ENCODE data around the gene MISP3. TPM values are rescaled to one million over a fixed set of nuclear protein-coding genes. Genes with fewer than 3 reads are reported as not detected.
A peak's percentile ranks its signal among the peaks of the same experiment; 100 is the strongest.

The MISP3 gene
- total RNA-seq, 1 experiment from 2014 or later = 0.54 TPM

DNA sequence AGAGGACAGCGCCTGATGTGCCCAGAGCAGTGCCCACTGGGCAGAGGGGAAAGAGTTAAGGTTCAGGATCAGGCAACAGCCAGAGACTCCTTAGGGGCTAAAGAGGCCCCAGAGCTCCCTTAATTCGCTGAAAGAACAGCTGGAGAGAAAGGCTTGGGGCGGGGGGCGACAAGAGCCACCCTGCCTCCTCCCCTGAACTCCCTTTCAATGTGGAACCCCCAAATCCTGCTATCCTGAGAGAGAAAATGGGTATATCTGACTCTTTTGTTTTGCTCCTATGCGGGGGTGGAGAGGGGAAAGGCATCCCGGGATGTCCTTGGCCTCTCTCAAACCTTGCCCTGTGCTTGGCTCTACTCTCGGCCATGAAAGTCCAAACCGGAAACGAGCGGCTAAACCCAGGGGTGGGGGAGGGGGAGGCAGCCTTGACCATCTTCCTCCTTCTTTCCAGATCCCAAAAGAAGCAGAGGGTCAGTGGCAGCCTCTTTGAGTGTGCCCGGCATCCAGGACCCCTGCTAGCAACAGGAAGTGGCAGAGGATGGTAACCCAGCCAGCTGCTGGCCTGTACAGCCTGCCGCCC, 40.3 kb downstream of the MISP3 start:
- peaks cover 9% of the 10 kb centered on the region for H3K36me3 Mint-ChIP-seq (ENCODE audit: insufficient read depth, unreplicated experiment)
- H3K4me1 Mint-ChIP-seq (ENCODE audit: insufficient read depth, unreplicated experiment) = peaks cover 7% of the 10 kb centered on the region
- ChIA-PET CTCF (interaction anchor here (1.0 to 1.4 kb wide), 3 partner anchors 11 to 81 kb away, joined by 3 to 6 read pairs (median 3); partner anchors contain the start of gene IL27RA), POLR2A (interaction anchor here (0.6 kb wide), 1 partner anchor 109 kb away, joined by 3 read pairs; no protein-coding TSS in a partner anchor)
- no TSS peak for BruUV-seq (replicated peaks)
- H3K27ac Mint-ChIP-seq (ENCODE audit: low read depth, unreplicated experiment) = no peak overlapping the region
- TF ChIP-seq, protein P1, sequence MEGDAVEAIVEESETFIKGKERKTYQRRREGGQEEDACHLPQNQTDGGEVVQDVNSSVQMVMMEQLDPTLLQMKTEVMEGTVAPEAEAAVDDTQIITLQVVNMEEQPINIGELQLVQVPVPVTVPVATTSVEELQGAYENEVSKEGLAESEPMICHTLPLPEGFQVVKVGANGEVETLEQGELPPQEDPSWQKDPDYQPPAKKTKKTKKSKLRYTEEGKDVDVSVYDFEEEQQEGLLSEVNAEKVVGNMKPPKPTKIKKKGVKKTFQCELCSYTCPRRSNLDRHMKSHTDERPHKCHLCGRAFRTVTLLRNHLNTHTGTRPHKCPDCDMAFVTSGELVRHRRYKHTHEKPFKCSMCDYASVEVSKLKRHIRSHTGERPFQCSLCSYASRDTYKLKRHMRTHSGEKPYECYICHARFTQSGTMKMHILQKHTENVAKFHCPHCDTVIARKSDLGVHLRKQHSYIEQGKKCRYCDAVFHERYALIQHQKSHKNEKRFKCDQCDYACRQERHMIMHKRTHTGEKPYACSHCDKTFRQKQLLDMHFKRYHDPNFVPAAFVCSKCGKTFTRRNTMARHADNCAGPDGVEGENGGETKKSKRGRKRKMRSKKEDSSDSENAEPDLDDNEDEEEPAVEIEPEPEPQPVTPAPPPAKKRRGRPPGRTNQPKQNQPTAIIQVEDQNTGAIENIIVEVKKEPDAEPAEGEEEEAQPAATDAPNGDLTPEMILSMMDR (IDR thresholded peaks at IDR 0.05; ENCODE audit: unreplicated experiment) = no peak
- no peaks in the 10 kb centered on the region for H3K27me3 Mint-ChIP-seq (ENCODE audit: insufficient read depth, unreplicated experiment)
- H3K9me3 Mint-ChIP-seq (ENCODE audit: unreplicated experiment) = no peaks in the 10 kb centered on the region
- no peak overlapping the region for H3K4me3 Mint-ChIP-seq (ENCODE audit: unreplicated experiment)
- DNase-seq (ENCODE audit: unreplicated experiment) = no peak
- intact Hi-C loops (cut with micrococcal nuclease) = no loop called here

DNA sequence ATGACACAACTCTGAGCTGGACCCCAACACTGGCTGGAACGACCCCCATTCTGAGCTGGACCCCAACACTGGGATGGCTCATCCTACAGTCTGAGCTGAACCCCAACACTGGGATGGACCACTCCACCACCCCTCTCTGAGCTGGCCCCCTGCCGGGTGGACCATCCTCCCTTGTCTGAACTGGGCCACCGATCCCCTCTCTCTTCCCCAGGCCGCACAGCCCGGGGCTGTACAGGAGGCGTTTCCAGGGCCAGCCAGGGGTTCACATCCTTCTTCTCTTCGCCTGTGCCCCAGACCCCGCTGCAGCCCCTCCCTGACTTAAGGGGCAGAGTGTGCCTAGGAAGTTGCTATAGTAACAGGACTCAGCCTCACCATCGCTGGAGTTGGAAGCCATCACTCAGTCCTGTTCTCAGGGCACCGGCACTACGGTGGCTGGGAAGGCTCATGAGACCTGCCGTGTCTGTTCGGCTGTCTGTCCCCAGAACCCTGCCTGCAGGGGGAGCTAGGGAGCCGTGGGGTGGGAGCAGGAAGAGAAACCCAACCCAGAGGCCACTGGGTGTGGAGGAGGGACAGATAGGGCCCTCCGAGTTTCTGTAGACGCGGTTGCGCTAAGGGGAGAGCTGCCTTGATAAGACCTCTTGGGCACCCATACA, 41.3 kb downstream of the MISP3 start:
- intact Hi-C loops (cut with micrococcal nuclease) = no loop called here
- TF ChIP-seq, protein P1 (IDR thresholded peaks at IDR 0.05; ENCODE audit: unreplicated experiment) = peak; percentile 35
- CTCF ChIA-PET = interaction anchor here (0.9 to 1.4 kb wide), 5 partner anchors 12 to 342 kb away, joined by 3 to 6 read pairs (median 3); no protein-coding TSS in a partner anchor
- POLR2A ChIA-PET = interaction anchor here (0.6 kb wide), 1 partner anchor 108 kb away, joined by 3 read pairs; no protein-coding TSS in a partner anchor
- DNase-seq (ENCODE audit: unreplicated experiment) = no peak
- Mint-ChIP-seq H3K36me3 (ENCODE audit: insufficient read depth, unreplicated experiment) (peaks cover 5% of the 10 kb centered on the region), H3K9me3 (ENCODE audit: unreplicated experiment) (no peaks in the 10 kb centered on the region), H3K27me3 (ENCODE audit: insufficient read depth, unreplicated experiment) (no peaks in the 10 kb centered on the region), H3K4me1 (ENCODE audit: insufficient read depth, unreplicated experiment) (peaks cover 14% of the 10 kb centered on the region), H3K4me3 (ENCODE audit: unreplicated experiment) (no peak overlapping the region), H3K27ac (ENCODE audit: low read depth, unreplicated experiment) (no peak overlapping the region)
- no TSS peak for BruUV-seq (replicated peaks)

DNA sequence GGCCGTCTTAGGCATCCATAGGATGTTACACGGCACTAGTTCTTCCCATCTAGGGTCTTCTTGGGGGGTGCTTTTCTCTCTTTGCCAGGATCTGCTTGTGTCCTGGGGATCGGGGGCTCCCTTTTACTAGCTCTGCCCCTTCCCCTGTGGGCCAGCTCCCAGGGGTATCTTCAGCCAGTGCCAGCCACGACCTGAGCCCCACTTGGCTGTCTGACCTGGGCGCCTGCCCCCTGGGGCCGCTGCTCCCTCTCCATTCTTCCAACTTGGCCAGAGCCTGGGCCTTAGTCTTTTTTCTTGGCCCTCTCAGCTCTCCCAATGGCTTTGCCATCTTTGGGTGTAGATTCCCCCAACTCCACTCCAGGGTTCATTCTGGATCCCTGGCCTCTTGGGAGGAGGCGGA, 41.9 kb downstream of the MISP3 start:
- H3K4me3 Mint-ChIP-seq (ENCODE audit: unreplicated experiment) = no peak overlapping the region
- CTCF ChIA-PET = interaction anchor here (0.6 to 1.7 kb wide), 9 partner anchors 12 to 342 kb away, joined by 3 to 11 read pairs (median 5); partner anchors contain the start of gene ASF1B

More for the DNA sequence above, 41.9 kb downstream of the MISP3 start:
- intact Hi-C loops (cut with micrococcal nuclease) = no loop called here
- Mint-ChIP-seq H3K36me3 (ENCODE audit: insufficient read depth, unreplicated experiment) (no peaks in the 10 kb centered on the region), H3K27ac (ENCODE audit: low read depth, unreplicated experiment) (no peak overlapping the region), H3K4me1 (ENCODE audit: insufficient read depth, unreplicated experiment) (peaks cover 18% of the 10 kb centered on the region), H3K9me3 (ENCODE audit: unreplicated experiment) (no peaks in the 10 kb centered on the region), H3K27me3 (ENCODE audit: insufficient read depth, unreplicated experiment) (no peaks in the 10 kb centered on the region)
- TF ChIP-seq, protein P1 (IDR thresholded peaks at IDR 0.05; ENCODE audit: unreplicated experiment) = no peak
- POLR2A ChIA-PET = interaction anchor here (0.6 to 1.2 kb wide), 3 partner anchors 23 to 267 kb away, joined by 3 read pairs; no protein-coding TSS in a partner anchor
- DNase-seq (ENCODE audit: unreplicated experiment) = no peak
- no TSS peak for BruUV-seq (replicated peaks)

All from MCF 10A (cell line).